Esophagus muscularis mucosa (tissue), 4 donors: Measurements from ENCODE around the gene GRIN2D. TPM values are rescaled to one million over a fixed set of nuclear protein-coding genes. Genes with fewer than 3 reads are reported as not detected.

Experiments
- DNase-seq: peaks from one replicate; pipeline ENCODE4 v3.0.0-alpha.2; 2017; ENCODE audit errors: extremely low spot score
- H3K27ac ChIP-seq, 4 donors: fragments of 200-600 bp; sonication (generic); replicated peaks in 1 of 4; 1 replicate in 3 of 4; 2 replicates in 1 of 4; pipeline ENCODE4 v1.5.1; 2016 to 2019; ENCODE audit warnings: mild to moderate bottlenecking in 1 of 4
- H3K27me3 ChIP-seq, 4 donors: fragments of 200-600 bp; sonication (generic); one replicate each; pipeline versions ENCODE4 v1.5.1 to v1.6.0; 2016 to 2019
- H3K36me3 ChIP-seq, 4 donors: fragments of 200-600 bp; sonication (generic); one replicate each; pipeline ENCODE4 v1.5.1; 2016 to 2019
- H3K4me1 ChIP-seq, 4 donors: fragments of 200-600 bp; sonication (generic); one replicate each; pipeline ENCODE4 v1.5.1; 2016 to 2019
- H3K4me3 ChIP-seq, 4 donors: fragments of 200-600 bp; sonication (generic); 1 replicate in 2 of 4; 2 replicates in 2 of 4; pipeline ENCODE4 v1.5.1; 2016 to 2019; ENCODE audit warnings: mild to moderate bottlenecking in 4 of 4, moderate library complexity in 1 of 4
- H3K9me3 ChIP-seq, 4 donors: fragments of 200-600 bp; sonication (generic); 1 replicate in 3 of 4; 2 replicates in 1 of 4; pipeline ENCODE4 v1.5.1; 2016 to 2019
- CTCF ChIP-seq, 3 experiments: fragments of 200-600 bp in 2 of 3; fragments of 450-650 bp in 1 of 3; sonication (generic) in 2 of 3; IDR thresholded peaks; one replicate each; pipeline ENCODE4 v1.5.1; 2017 to 2019; ENCODE audit warnings: antibody characterized with exemption in 3 of 3, mild to moderate bottlenecking in 2 of 3, moderate library complexity in 1 of 3
- EP300 ChIP-seq: sonication (generic); formaldehyde crosslinking; IDR thresholded peaks from one replicate; pipeline ENCODE4 v1.6.1; 2017; ENCODE audit warnings: antibody characterized with exemption
- POLR2A ChIP-seq: fragments of 450-650 bp; IDR thresholded peaks from one replicate; pipeline ENCODE4 v1.6.1; 2017; ENCODE audit warnings: antibody characterized with exemption, moderate library complexity, mild to moderate bottlenecking, low read depth
- POLR2AphosphoS5 ChIP-seq, 2 donors: sonication (generic); formaldehyde crosslinking; IDR thresholded peaks; one replicate each; pipeline ENCODE4 v1.6.1; 2017; ENCODE audit warnings: antibody characterized with exemption in 2 of 2
- WGBS: methylation state at CpG from one replicate; pipeline ENCODE4 v1.1.5; 2018; 5-methylcytosine and 5-hydroxymethylcytosine counted together
- intact Hi-C: fragments of 100-400 bp; cut with DNase I; formaldehyde crosslinking; loops from one replicate; pipeline ENCODE4 v1.15.1; 2023
- total RNA-seq, 4 donors: library from RNA; depleted of rRNA; stranded (reverse); fragments of >200 nt; gene quantifications; one replicate each; pipeline versions ENCODE4 v1.1.0 to v1.2.1, GENCODE V29; 2016

The GRIN2D gene
- total RNA-seq, 4 donors from 2014 or later = 0.19 to 0.42 (median 0.37) TPM

- Histone ChIP-seq H3K9me3 (no peaks in the 10 kb centered on the region), H3K4me1 (peaks cover 0 to 8% (median 7%) of the 10 kb centered on the region in 4 donors), H3K27me3 (no peaks in the 10 kb centered on the region), H3K4me3 (no peak overlapping the region), H3K36me3 (no peaks in the 10 kb centered on the region), H3K27ac (no peak overlapping the region)
- no peak for DNase-seq
- intact Hi-C loops = no loop called here
- TF ChIP-seq POLR2AphosphoS5 (IDR thresholded peaks at IDR 0.05) (no peak), CTCF (IDR thresholded peaks at IDR 0.05) (no peak), EP300 (no peak), POLR2A (no peak)
- WGBS = 90% methylated on average over 5 of the region's 5 CpGs
These were observed 42.6 kb upstream of the GRIN2D start for GRCh38 chr19:48350856-48351255.

- no peak for DNase-seq
- Histone ChIP-seq H3K4me1 (peaks cover 0 to 8% (median 7%) of the 10 kb centered on the region in 4 donors), H3K27ac (no peak overlapping the region), H3K36me3 (no peaks in the 10 kb centered on the region), H3K9me3 (no peaks in the 10 kb centered on the region), H3K27me3 (no peaks in the 10 kb centered on the region), H3K4me3 (no peak overlapping the region)
- WGBS = 52% methylated on average over 8 of the region's 8 CpGs
- intact Hi-C loops = no loop called here
- peak; percentile 60 to 79 (median 61) for TF ChIP-seq CTCF (IDR thresholded peaks at IDR 0.05)
- no peak for TF ChIP-seq EP300
- TF ChIP-seq POLR2A = no peak
These were observed 42.1 kb upstream of the GRIN2D start for GRCh38 chr19:48351341-48351752.

- Histone ChIP-seq H3K4me1 (no peaks in the 10 kb centered on the region), H3K36me3 (peaks cover 0 to 4% (median 2%) of the 10 kb centered on the region in 4 donors), H3K9me3 (no peaks in the 10 kb centered on the region), H3K27me3 (no peaks in the 10 kb centered on the region), H3K27ac (no peak overlapping the region), H3K4me3 (no peak overlapping the region)
- no peak for DNase-seq
- WGBS = 83% methylated on average over 5 of the region's 5 CpGs
- intact Hi-C loops = no loop called here
- no peak for TF ChIP-seq POLR2AphosphoS5 (IDR thresholded peaks at IDR 0.05)
- TF ChIP-seq POLR2A = no peak
- no peak for TF ChIP-seq CTCF (IDR thresholded peaks at IDR 0.05)
- no peak for TF ChIP-seq EP300
These were observed 39.8 kb upstream of the GRIN2D start for GRCh38 chr19:48353677-48354076.

- intact Hi-C loops = no loop called here
- Histone ChIP-seq H3K27ac (no peak overlapping the region), H3K4me1 (no peaks in the 10 kb centered on the region), H3K27me3 (no peaks in the 10 kb centered on the region), H3K4me3 (no peak overlapping the region), H3K9me3 (no peaks in the 10 kb centered on the region), H3K36me3 (peaks cover 0 to 10% (median 3%) of the 10 kb centered on the region in 4 donors)
- DNase-seq = no peak
- 88% methylated on average over 15 of the region's 15 CpGs for WGBS
- TF ChIP-seq CTCF (IDR thresholded peaks at IDR 0.05) = no peak
- TF ChIP-seq POLR2AphosphoS5 (IDR thresholded peaks at IDR 0.05) = no peak
- TF ChIP-seq POLR2A = no peak
- no peak for TF ChIP-seq EP300
These were observed 39.0 kb upstream of the GRIN2D start for GRCh38 chr19:48354332-48354992.

GRCh38 chr19:48355365-48355954 is 38.0 kb upstream of the GRIN2D start:
- peaks cover 0 to 16% (median 7%) of the 10 kb centered on the region in 4 donors for H3K36me3 ChIP-seq
- H3K4me1 ChIP-seq = no peaks in the 10 kb centered on the region
- no peak overlapping the region for H3K27ac ChIP-seq
- no peaks in the 10 kb centered on the region for H3K9me3 ChIP-seq
- no peak for DNase-seq
- 89% methylated on average over 12 of the region's 12 CpGs for WGBS
- H3K4me3 ChIP-seq = no peak overlapping the region
- intact Hi-C loops = no loop called here
- H3K27me3 ChIP-seq = no peaks in the 10 kb centered on the region
- no peak for TF ChIP-seq POLR2A
- TF ChIP-seq POLR2AphosphoS5 (IDR thresholded peaks at IDR 0.05) = no peak
- TF ChIP-seq EP300 = no peak
- no peak for TF ChIP-seq CTCF (IDR thresholded peaks at IDR 0.05)
